ENCODE measurements around the gene MORC3.
"Not testable (repeated sequence)": the region's sequence is repeated elsewhere in the genome, so short reads cannot be mapped to it uniquely, and the experiment has no call there.

The MORC3 gene

DNA sequence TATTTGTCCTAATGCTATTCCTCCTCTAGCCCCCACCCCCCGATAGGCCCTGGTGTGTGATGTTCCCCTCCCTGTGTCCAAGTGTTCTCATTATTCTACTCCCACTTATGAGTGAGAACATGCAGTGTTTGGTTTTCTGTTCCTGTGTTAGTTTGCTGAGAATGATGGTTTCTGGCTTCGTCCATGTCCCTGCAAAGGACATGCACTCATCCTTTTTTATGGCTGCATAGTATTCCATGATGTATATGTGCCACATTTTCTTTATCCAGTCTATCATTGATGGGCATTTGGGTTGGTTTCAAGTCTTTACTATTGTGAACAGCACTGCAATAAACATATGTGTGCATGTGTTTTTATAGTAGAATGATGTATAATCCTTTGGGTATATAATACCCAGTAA lies 6.6 kb upstream of the MORC3 start:
- not testable (repeated sequence) for H3K4me1 Mint-ChIP-seq (ENCODE audit: low read depth); H3K4me3 Mint-ChIP-seq; DNase-seq (ENCODE audit: low spot score); H3K27ac Mint-ChIP-seq; H3K27me3 Mint-ChIP-seq (ENCODE audit: low read depth); H3K36me3 Mint-ChIP-seq (ENCODE audit: low read depth)
- H3K9me3 Mint-ChIP-seq, result peaks cover 14% of the 10 kb centered on the region

GRCh38 chr21:36316045-36316444 lies 4.0 kb upstream of the MORC3 start:
- not testable (repeated sequence) for H3K27me3 Mint-ChIP-seq (ENCODE audit: low read depth); H3K4me3 Mint-ChIP-seq; H3K4me1 Mint-ChIP-seq (ENCODE audit: low read depth); H3K27ac Mint-ChIP-seq; DNase-seq (ENCODE audit: low spot score)
- Mint-ChIP-seq H3K36me3 (ENCODE audit: low read depth) (peaks cover 11% of the 10 kb centered on the region), H3K9me3 (peaks cover 14% of the 10 kb centered on the region)

- DNase-seq (ENCODE audit: low spot score), result no peak
- H3K9me3 Mint-ChIP-seq, result peaks cover 14% of the 10 kb centered on the region
- H3K4me1 Mint-ChIP-seq (ENCODE audit: low read depth), result peaks cover 14% of the 10 kb centered on the region
- no peak overlapping the region for H3K4me3 Mint-ChIP-seq
- no peak overlapping the region for H3K27ac Mint-ChIP-seq
- no peaks in the 10 kb centered on the region for H3K27me3 Mint-ChIP-seq (ENCODE audit: low read depth)
- H3K36me3 Mint-ChIP-seq (ENCODE audit: low read depth), result peaks cover 13% of the 10 kb centered on the region
Observed at GRCh38 chr21:36316872-36317484, 3.0 kb upstream of the MORC3 start.

DNA sequence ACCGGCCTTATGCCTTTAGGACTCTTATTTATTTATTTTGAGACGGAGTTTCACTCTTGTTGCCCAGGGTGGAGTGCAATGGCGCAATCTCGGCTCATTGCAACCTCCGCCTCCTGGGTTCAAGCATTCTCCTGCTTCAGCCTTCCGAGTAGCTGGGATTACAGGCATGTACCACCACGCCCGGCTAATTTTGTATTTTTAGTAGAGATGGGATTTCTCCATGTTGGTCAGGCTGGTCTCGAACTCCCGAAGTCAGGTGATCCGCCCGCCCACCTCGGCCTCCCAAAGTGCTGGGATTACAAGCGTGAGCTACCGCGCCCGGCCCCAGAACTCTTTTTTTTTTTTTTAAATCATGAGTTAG lies 611 bp upstream of the MORC3 start:
- Mint-ChIP-seq H3K4me1 (ENCODE audit: low read depth) (peaks cover 24% of the 10 kb centered on the region), H3K4me3 (peak overlapping the region; percentile 91), H3K27ac (peak overlapping the region; percentile 95), H3K36me3 (ENCODE audit: low read depth) (peaks cover 25% of the 10 kb centered on the region)
- not testable (repeated sequence) for H3K27me3 Mint-ChIP-seq (ENCODE audit: low read depth); DNase-seq (ENCODE audit: low spot score); H3K9me3 Mint-ChIP-seq

GRCh38 chr21:36320421-36321324 lies 676 bp downstream of the MORC3 start:
- peak overlapping the region; percentile 96 for H3K27ac Mint-ChIP-seq
- no peaks in the 10 kb centered on the region for H3K27me3 Mint-ChIP-seq (ENCODE audit: low read depth)
- H3K4me3 Mint-ChIP-seq, result peak overlapping the region; percentile 97
- H3K4me1 Mint-ChIP-seq (ENCODE audit: low read depth), result peaks cover 24% of the 10 kb centered on the region
- DNase-seq (ENCODE audit: low spot score), result no peak
- no peaks in the 10 kb centered on the region for H3K9me3 Mint-ChIP-seq
- peaks cover 32% of the 10 kb centered on the region for H3K36me3 Mint-ChIP-seq (ENCODE audit: low read depth)

DNA sequence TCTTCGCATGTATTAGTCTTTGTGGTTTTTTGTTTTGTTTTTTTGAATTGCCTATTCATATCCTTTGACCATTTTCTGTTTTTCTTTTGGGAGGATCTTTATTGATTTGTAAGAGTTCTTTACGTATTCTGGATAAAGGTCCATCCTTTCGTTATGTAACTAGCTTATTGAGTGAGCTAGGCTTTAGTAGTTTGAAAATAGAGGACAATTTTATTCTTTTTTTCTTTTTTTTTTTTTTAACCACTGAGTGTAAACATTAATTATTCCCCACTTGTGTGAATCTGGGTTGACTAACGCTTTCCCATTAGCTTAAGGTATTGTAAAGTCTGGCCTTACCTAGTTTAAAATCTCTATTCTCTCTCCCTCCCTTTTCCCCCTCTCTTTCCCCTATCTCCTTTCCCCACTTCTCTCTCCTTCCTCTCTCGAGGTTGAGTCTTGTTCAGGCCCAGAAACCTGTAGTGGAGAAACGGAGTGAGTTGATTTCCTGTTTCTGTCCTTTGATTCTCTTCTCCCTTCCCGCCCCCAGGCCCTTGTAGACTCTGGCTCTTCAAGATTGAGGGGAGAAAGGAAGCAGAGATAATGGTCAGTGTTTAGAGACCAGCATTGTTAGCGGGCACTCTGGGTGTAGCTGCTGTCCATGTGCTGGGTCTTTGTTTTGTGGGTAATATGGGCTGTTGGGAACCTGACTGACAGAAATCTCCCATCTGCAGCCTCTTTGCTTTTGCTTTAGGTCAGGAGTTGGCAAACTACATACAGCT lies 1.5 kb downstream of the MORC3 start:
- Mint-ChIP-seq H3K27me3 (ENCODE audit: low read depth) (no peaks in the 10 kb centered on the region), H3K4me1 (ENCODE audit: low read depth) (peaks cover 24% of the 10 kb centered on the region), H3K9me3 (no peaks in the 10 kb centered on the region), H3K36me3 (ENCODE audit: low read depth) (peaks cover 31% of the 10 kb centered on the region), H3K27ac (peak overlapping the region; percentile 96), H3K4me3 (peak overlapping the region; percentile 97)
- no peak for DNase-seq (ENCODE audit: low spot score)

DNA sequence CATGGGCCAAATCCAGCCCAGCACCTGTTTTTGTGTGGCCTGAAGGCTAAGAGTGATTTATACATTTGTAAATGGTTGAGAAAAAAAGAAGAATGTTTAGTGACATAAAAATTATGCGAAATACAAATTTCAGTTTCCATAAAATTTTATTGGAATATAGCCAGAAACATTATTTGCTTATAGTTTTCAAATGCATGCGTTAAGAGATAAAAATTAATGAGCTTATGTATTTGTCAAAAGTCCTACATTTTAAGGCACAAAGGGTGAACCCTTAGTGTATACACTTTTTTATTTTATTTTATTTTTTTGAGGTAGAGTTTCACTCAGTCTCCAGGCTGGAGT lies 2.1 kb downstream of the MORC3 start:
- H3K36me3 Mint-ChIP-seq (ENCODE audit: low read depth), result peaks cover 31% of the 10 kb centered on the region

DNA sequence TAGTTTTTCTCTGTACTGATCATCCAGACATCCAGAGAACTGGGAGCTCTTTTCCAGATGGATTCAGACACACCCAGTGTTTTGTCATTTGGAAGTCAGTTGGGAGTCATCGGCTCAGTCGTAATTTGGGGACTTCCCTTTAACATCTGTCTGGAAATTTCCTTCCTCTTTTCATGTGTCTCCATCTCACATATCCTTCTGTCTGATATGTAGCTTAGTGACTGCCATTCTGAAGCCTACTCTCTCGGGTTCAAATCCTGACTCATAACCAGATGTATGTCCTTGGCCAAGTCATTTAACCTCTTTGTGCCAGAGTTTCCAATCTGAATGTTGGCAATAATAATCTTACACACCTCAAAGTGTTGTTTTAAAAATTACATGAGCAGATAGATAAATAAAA lies 3.0 kb downstream of the MORC3 start:
- DNase-seq (ENCODE audit: low spot score), result no peak
- H3K4me3 Mint-ChIP-seq, result peak overlapping the region; percentile 60
- H3K27me3 Mint-ChIP-seq (ENCODE audit: low read depth), result no peaks in the 10 kb centered on the region
- peaks cover 24% of the 10 kb centered on the region for H3K4me1 Mint-ChIP-seq (ENCODE audit: low read depth)
- no peaks in the 10 kb centered on the region for H3K9me3 Mint-ChIP-seq
- H3K36me3 Mint-ChIP-seq (ENCODE audit: low read depth), result peaks cover 35% of the 10 kb centered on the region
- H3K27ac Mint-ChIP-seq, result peak overlapping the region; percentile 76

More for the DNA sequence above, 2.1 kb downstream of the MORC3 start:
- Mint-ChIP-seq H3K4me1 (ENCODE audit: low read depth) (peaks cover 24% of the 10 kb centered on the region), H3K9me3 (no peaks in the 10 kb centered on the region), H3K27me3 (ENCODE audit: low read depth) (no peaks in the 10 kb centered on the region), H3K27ac (peak overlapping the region; percentile 96), H3K4me3 (peak overlapping the region; percentile 97)
- no peak for DNase-seq (ENCODE audit: low spot score)

DNA sequence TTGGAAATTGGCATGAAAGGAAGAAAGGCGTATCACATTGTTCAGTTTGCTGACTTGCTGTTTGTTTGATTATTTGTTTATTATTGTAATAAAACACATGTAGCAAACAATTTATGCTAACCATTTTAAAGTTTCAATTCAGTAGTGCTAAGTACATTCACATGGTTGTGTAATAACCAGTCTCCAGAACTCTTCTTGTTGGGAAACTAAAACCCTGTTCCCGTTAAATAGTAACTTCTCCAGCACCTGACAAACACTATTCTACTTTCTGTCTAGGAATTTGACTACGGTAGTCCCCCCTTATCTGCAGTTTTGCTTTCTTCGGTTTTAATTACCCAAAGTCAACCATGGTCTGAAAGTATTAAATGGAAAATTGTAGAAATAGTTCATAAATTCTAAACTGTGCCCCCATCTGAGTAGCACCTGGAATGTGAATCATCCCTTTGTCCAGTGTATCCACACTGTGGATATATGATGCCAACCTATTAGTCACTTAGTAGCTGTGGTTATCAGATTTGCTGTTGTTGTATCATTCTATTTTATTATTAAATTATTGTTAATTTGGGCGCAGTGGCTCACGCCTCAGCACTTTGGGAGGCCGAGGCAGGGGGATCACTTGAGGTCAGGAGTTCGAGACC lies 5.5 kb downstream of the MORC3 start:
- Mint-ChIP-seq H3K27me3 (ENCODE audit: low read depth) (no peaks in the 10 kb centered on the region), H3K27ac (no peak overlapping the region), H3K4me1 (ENCODE audit: low read depth) (peaks cover 35% of the 10 kb centered on the region), H3K4me3 (no peak overlapping the region), H3K9me3 (no peaks in the 10 kb centered on the region), H3K36me3 (ENCODE audit: low read depth) (peaks cover 34% of the 10 kb centered on the region)
- no peak for DNase-seq (ENCODE audit: low spot score)

GRCh38 chr21:36330904-36331303 lies 10.9 kb downstream of the MORC3 start:
- no peak overlapping the region for H3K4me3 Mint-ChIP-seq
- peaks cover 21% of the 10 kb centered on the region for H3K4me1 Mint-ChIP-seq (ENCODE audit: low read depth)
- peaks cover 25% of the 10 kb centered on the region for H3K36me3 Mint-ChIP-seq (ENCODE audit: low read depth)
- no peaks in the 10 kb centered on the region for H3K9me3 Mint-ChIP-seq
- H3K27me3 Mint-ChIP-seq (ENCODE audit: low read depth), result no peaks in the 10 kb centered on the region
- H3K27ac Mint-ChIP-seq, result peak overlapping the region; percentile 46
- peak; percentile 25 for DNase-seq (ENCODE audit: low spot score)

- H3K4me1 Mint-ChIP-seq (ENCODE audit: low read depth), result peaks cover 7% of the 10 kb centered on the region
- no peaks in the 10 kb centered on the region for H3K27me3 Mint-ChIP-seq (ENCODE audit: low read depth)
- DNase-seq (ENCODE audit: low spot score), result no peak
- no peak overlapping the region for H3K4me3 Mint-ChIP-seq
- no peak overlapping the region for H3K27ac Mint-ChIP-seq
- no peaks in the 10 kb centered on the region for H3K9me3 Mint-ChIP-seq
- peaks cover 48% of the 10 kb centered on the region for H3K36me3 Mint-ChIP-seq (ENCODE audit: low read depth)
Observed at GRCh38 chr21:36337099-36337509, 17.1 kb downstream of the MORC3 start.

DNA sequence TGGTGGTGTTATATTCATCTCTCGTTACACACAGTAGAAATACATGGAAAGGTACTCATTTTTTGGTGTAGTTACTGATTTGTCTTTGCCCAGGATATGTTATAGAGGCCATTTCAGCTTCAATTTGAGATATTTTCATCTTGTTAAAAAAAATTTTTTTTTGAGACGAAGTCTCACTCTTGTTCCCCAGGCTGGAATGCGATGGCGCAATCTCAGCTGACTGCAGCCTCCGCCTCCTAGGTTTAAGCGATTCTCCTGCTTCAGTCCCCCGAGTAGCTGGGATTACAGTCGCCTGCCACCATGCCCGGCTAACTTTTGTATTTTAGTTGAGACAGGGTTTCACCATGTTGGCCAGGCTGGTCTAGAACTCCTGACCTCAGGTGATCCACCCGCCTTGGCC lies 19.0 kb downstream of the MORC3 start:
- Mint-ChIP-seq H3K27ac (no peak overlapping the region), H3K4me3 (no peak overlapping the region), H3K9me3 (no peaks in the 10 kb centered on the region), H3K4me1 (ENCODE audit: low read depth) (peaks cover 7% of the 10 kb centered on the region), H3K27me3 (ENCODE audit: low read depth) (no peaks in the 10 kb centered on the region), H3K36me3 (ENCODE audit: low read depth) (peaks cover 46% of the 10 kb centered on the region)
- no peak for DNase-seq (ENCODE audit: low spot score)

DNA sequence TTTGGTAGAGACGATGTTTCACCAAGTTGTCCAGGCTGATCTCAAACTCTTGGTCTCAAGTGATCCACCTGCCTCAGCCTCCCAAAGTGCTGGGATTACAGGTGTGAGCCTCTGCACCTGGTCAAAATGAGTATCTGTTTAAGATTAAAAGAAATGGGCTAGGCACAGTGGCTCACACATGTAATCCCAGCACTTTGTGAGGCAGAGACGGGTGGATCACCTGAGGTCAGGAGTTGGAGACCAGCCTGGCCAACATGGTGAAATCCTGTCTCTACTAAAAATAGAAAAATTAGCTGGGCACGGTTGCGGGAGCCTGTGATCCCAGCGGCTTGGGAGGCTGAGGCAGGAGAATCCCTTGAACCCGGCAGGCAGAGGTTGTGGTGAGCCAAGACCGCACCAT lies 22.6 kb downstream of the MORC3 start:
- not testable (repeated sequence) for H3K4me3 Mint-ChIP-seq; H3K27me3 Mint-ChIP-seq (ENCODE audit: low read depth); H3K27ac Mint-ChIP-seq; H3K9me3 Mint-ChIP-seq; H3K4me1 Mint-ChIP-seq (ENCODE audit: low read depth); DNase-seq (ENCODE audit: low spot score)
- H3K36me3 Mint-ChIP-seq (ENCODE audit: low read depth), result peaks cover 47% of the 10 kb centered on the region

- no peak overlapping the region for H3K27ac Mint-ChIP-seq
- H3K4me1 Mint-ChIP-seq (ENCODE audit: low read depth), result peaks cover 2% of the 10 kb centered on the region
- H3K36me3 Mint-ChIP-seq (ENCODE audit: low read depth), result peaks cover 44% of the 10 kb centered on the region
- no peaks in the 10 kb centered on the region for H3K9me3 Mint-ChIP-seq
- DNase-seq (ENCODE audit: low spot score), result no peak
- H3K4me3 Mint-ChIP-seq, result no peak overlapping the region
- no peaks in the 10 kb centered on the region for H3K27me3 Mint-ChIP-seq (ENCODE audit: low read depth)
Observed at GRCh38 chr21:36344931-36345330, 24.9 kb downstream of the MORC3 start.
